Activated CD4-positive, alpha-beta T cell treated with anti-CD3 and anti-CD28 coated beads for 48 hours (primary cell): ENCODE measurements around the gene STXBP3.

Experiments
- DNase-seq: peaks from one replicate; pipeline ENCODE4 v3.0.0-alpha.2; 2020

Gene STXBP3

DNA sequence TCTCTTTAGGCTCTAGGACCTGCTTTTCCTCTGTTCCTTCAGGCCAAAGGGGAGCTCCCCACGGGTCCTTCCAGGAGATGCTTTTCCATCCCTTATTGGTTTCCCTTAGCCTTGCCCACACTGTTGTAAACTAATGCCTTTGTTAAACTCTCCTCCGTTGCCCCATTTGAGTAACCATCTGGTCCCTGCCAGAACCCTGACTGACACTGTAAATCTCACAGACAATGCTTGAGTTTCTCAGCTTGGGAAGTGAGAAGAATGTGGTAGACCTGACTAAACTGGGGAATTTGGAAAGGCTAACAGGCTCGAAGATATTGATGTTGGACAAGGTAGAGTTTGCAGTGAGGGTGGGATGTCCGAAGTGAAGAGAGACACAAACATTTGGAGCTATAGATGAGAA, 99.0 kb downstream of the STXBP3 start:
- DNase-seq: no peak

- no peak for DNase-seq
These were observed 99.5 kb downstream of the STXBP3 start for GRCh38 chr1:108845991-108846390.

DNA sequence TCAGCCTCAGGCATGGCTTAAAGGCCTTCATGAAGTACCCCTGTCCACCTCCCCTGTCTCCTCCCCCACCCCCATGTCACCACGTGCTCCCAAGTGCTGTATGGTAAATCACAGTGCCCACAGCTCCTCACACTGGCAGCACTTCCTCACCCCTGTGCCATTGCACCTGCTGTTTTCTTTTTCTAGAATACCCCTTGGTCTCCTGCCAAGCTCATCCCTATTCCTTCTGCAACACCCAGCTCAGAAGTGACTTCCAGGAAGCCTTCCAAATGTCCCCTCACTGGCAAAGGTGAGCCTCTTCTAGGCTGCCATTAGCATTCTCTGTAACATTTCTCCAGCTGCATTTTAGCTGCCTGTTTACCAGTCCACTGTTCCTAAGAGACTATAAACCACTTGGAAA, 101.0 kb downstream of the STXBP3 start:
- no peak for DNase-seq

DNA sequence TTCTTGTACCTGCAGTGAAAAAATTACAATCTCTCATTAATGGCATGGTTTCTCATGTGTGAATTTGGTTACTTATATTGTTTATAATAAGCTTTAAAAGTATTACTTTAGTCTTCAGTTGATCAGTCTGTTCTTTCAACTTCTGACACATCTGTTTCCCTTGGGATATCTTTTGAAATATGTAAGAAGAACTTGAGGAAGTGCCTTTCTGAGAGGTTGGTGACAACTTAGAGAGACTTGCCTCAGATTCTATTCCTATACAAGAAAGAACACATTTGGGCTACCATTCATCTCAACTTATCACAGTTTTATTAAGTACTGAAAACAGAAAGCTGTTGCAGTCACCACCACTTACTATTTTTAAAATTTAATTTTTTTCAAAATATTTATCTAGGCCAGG, 102.3 kb downstream of the STXBP3 start:
- no peak for DNase-seq

GRCh38 chr1:108850929-108851328, 104.5 kb downstream of the STXBP3 start:
- DNase-seq: no peak

DNA sequence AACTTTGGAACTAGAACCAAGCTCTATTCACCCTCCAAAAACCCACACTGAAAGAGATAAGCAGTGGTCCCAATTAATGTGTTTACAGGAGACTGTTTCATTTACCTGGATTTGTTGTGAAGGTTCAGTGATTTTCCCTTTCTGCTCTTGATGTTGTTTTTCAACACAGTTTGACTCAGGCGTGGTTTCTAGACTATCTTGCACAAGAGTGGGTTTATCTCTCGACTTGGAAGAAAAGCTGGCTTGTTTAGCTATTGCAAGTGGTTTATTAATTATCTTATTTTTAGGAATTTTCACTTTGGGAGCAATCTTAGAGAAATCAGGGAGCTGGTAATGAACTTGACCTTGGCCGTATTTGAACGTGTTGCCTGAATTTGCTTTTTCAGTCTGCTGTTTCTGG, 105.1 kb downstream of the STXBP3 start:
- DNase-seq: no peak

GRCh38 chr1:108852221-108852975, 105.9 kb downstream of the STXBP3 start:
- DNase-seq: no peak

- no peak for DNase-seq
These were observed 107.9 kb downstream of the STXBP3 start for GRCh38 chr1:108854221-108855019.

DNA sequence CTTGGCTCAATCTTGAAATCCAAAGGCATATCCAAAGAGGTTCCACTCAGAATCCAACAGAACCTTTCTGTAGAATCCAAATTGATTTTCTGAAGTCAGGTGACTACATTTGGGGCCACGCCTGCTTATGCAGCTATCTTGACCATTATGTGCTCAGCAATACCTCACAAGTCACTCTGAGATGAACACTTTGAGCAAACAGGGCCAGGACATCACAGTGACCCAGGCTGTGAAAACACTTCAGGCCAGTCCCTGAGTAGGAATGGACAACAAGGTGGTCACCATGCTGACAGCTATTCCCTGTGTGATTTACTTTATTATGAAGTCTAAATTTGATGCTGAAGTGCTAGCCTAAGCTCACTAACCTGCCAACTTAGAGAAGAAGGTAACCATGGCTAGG, 110.5 kb downstream of the STXBP3 start, which contains the start of gene AKNAD1:
Gene AKNAD1 (minus strand): TSS at position 101 of the 400 bp plus-strand sequence. CDS start 4,430 bp downstream, outside the sequence.
- no peak for DNase-seq

- DNase-seq: no peak
These were observed 111.9 kb downstream of the STXBP3 start for GRCh38 chr1:108858230-108858950.
